H1 (cell line): ENCODE results near the gene DFFA. TPM values are rescaled to one million over a fixed set of nuclear protein-coding genes. Genes with fewer than 3 reads are reported as not detected.

Experiments
- CTCF ChIA-PET: fragments of 300-600 bp; sonication (Branson Sonifier 250); formaldehyde crosslinking; loops from one replicate; lab custom pipeline; 2021; ENCODE audit not compliant: partially characterized antibody; lab: Charles Lee
- POLR2A ChIA-PET: fragments of 300-600 bp; sonication (Branson Sonifier 250); formaldehyde crosslinking; loops from one replicate; lab custom pipeline; 2021; ENCODE audit warnings: inconsistent platforms; ENCODE audit not compliant: partially characterized antibody; lab: Charles Lee
- DNase-seq, 2 experiments: peaks; one replicate each; pipeline versions ENCODE4 v3.0.0 to v3.0.0-alpha.2; 2010 to 2022; ENCODE audit warnings: low spot score in 2 of 2, low read depth in 1 of 2, mixed read lengths in 1 of 2
- FAIRE-seq: peaks from 2 replicates; lab custom pipeline; 2011; peaks lifted over from hg19 to GRCh38; lab: Jason Lieb, UNC
- H2AFZ ChIP-seq: 2 replicates; pipeline ENCODE4 v1.8.1; 2012; ENCODE audit warnings: low read length, inconsistent platforms
- H2AK5ac ChIP-seq: 2 replicates; pipeline ENCODE4 v1.6.1; 2013; ENCODE audit warnings: low read depth, low read length
- H2BK120ac ChIP-seq: replicated peaks from 2 replicates; pipeline ENCODE3; 2013; ENCODE audit warnings: low read depth, low read length, inconsistent platforms
- H2BK12ac ChIP-seq: 2 replicates; pipeline ENCODE4 v1.6.1; 2013; ENCODE audit warnings: low read depth, low read length
- H2BK15ac ChIP-seq: 2 replicates; pipeline ENCODE4 v1.6.1; 2013; ENCODE audit warnings: low read length
- H2BK20ac ChIP-seq: 2 replicates; pipeline ENCODE4 v1.6.1; 2013; ENCODE audit warnings: low read length
- H2BK5ac ChIP-seq: 2 replicates; pipeline ENCODE4 v1.6.1; 2013; ENCODE audit warnings: low read depth, low read length
- H3K14ac ChIP-seq: 2 replicates; pipeline ENCODE4 v1.6.1; 2013; ENCODE audit warnings: inconsistent platforms; ENCODE audit not compliant: insufficient read length
- H3K18ac ChIP-seq: 2 replicates; pipeline ENCODE4 v1.6.1; 2013; ENCODE audit warnings: low read length; ENCODE audit errors: extremely low read depth
- H3K23ac ChIP-seq: 2 replicates; pipeline ENCODE4 v1.6.1; 2013; ENCODE audit warnings: inconsistent platforms; ENCODE audit not compliant: insufficient read length
- H3K23me2 ChIP-seq: 2 replicates; pipeline ENCODE4 v1.6.1; 2013; ENCODE audit warnings: low read depth, low read length
- H3K27ac ChIP-seq: 2 replicates; pipeline ENCODE4 v1.6.1; 2011; ENCODE audit warnings: low read depth, low read length, inconsistent platforms
- H3K27me3 ChIP-seq, 4 experiments: replicated peaks in 1 of 4; 1 replicate in 1 of 4; 2 replicates in 3 of 4; pipeline versions ENCODE4 v1.6.1 to v1.8.1; 2011 to 2013; ENCODE audit warnings: low read length in 3 of 4, mild to moderate bottlenecking in 3 of 4, inconsistent platforms in 2 of 4, mixed read lengths in 2 of 4, moderate library complexity in 1 of 4; ENCODE audit not compliant: control insufficient read depth in 3 of 4, insufficient read depth in 3 of 4; ENCODE audit errors: extremely low read depth in 1 of 4
- H3K36me3 ChIP-seq, 4 experiments: 2 replicates each; pipeline versions ENCODE4 v1.6.1 to v1.8.1; 2011 to 2013; ENCODE audit warnings: mild to moderate bottlenecking in 4 of 4, low read length in 3 of 4, moderate library complexity in 2 of 4, control low read depth in 1 of 4, inconsistent platforms in 1 of 4; ENCODE audit not compliant: insufficient read depth in 4 of 4, control insufficient read depth in 2 of 4
- H3K4ac ChIP-seq: replicated peaks from 2 replicates; pipeline ENCODE3; 2013; ENCODE audit warnings: low read length, low read depth, mixed read lengths, inconsistent platforms; ENCODE audit not compliant: insufficient read length
- H3K4me1 ChIP-seq, 4 experiments: replicated peaks in 1 of 4; 1 replicate in 1 of 4; 2 replicates in 3 of 4; pipeline versions ENCODE4 v1.6.1 to v1.8.1; 2011 to 2013; ENCODE audit warnings: low read length in 3 of 4, inconsistent platforms in 2 of 4, mixed read lengths in 1 of 4; ENCODE audit not compliant: insufficient read depth in 4 of 4, control insufficient read depth in 3 of 4
- H3K4me2 ChIP-seq, 2 experiments: 2 replicates each; pipeline versions ENCODE4 v1.6.1 to v1.8.1; 2011 to 2013; ENCODE audit warnings: low read depth in 2 of 2, low read length in 2 of 2, control low read depth in 1 of 2, inconsistent platforms in 1 of 2, mild to moderate bottlenecking in 1 of 2; ENCODE audit not compliant: insufficient read depth in 1 of 2
- H3K4me3 ChIP-seq, 4 experiments: fragments of 200-600, 300-600 bp in 1 of 4; sonication (generic), shearing (Covaris generic), sonication (Bioruptor Twin) in 1 of 4; 2 replicates each; pipeline versions ENCODE4 v1.5.1 to v1.8.1; 2011 to 2016; ENCODE audit warnings: low read length in 4 of 4, low read depth in 3 of 4, control low read depth in 2 of 4, inconsistent platforms in 2 of 4, mild to moderate bottlenecking in 2 of 4, mixed read lengths in 1 of 4, moderate library complexity in 1 of 4; ENCODE audit not compliant: insufficient read depth in 2 of 4; ENCODE audit errors: extremely low read depth in 1 of 4
- H3K56ac ChIP-seq: replicated peaks from 2 replicates; pipeline ENCODE3; 2013; ENCODE audit warnings: low read depth, mild to moderate bottlenecking, mixed read lengths, low read length, inconsistent platforms; ENCODE audit not compliant: insufficient read length
- H3K79me1 ChIP-seq: 2 replicates; pipeline ENCODE4 v1.6.1; 2013; ENCODE audit warnings: low read depth, low read length, control low read depth
- H3K79me2 ChIP-seq, 2 experiments: 2 replicates each; pipeline versions ENCODE4 v1.6.1 to v1.8.1; 2012 to 2013; ENCODE audit warnings: low read length in 2 of 2, mild to moderate bottlenecking in 2 of 2, inconsistent platforms in 1 of 2; ENCODE audit not compliant: insufficient read depth in 2 of 2, control insufficient read depth in 1 of 2
- H3K9ac ChIP-seq, 4 experiments: replicated peaks in 1 of 4; 1 replicate in 1 of 4; 2 replicates in 3 of 4; pipeline versions ENCODE4 v1.6.1 to v1.8.1; 2011 to 2013; ENCODE audit warnings: low read depth in 3 of 4, low read length in 3 of 4, control low read depth in 2 of 4, mild to moderate bottlenecking in 2 of 4, moderate library complexity in 2 of 4, inconsistent platforms in 1 of 4; ENCODE audit errors: extremely low read depth in 1 of 4
- H3K9me3 ChIP-seq, 2 experiments: 2 replicates each; pipeline versions ENCODE4 v1.6.1 to v1.8.1; 2012 to 2013; ENCODE audit warnings: mild to moderate bottlenecking in 2 of 2, moderate library complexity in 2 of 2, control low read depth in 1 of 2, inconsistent platforms in 1 of 2, low read depth in 1 of 2, low read length in 1 of 2, mixed read lengths in 1 of 2; ENCODE audit not compliant: insufficient read depth in 2 of 2
- H4K20me1 ChIP-seq, 2 experiments: replicated peaks in 1 of 2; 2 replicates each; pipeline versions ENCODE3 to v1.8.1; 2011 to 2013; ENCODE audit warnings: inconsistent platforms in 2 of 2, low read length in 2 of 2, mild to moderate bottlenecking in 1 of 2; ENCODE audit not compliant: insufficient read depth in 2 of 2, control insufficient read depth in 1 of 2
- H4K5ac ChIP-seq: 2 replicates; pipeline ENCODE4 v1.6.1; 2013; ENCODE audit warnings: low read length, low read depth, mixed read lengths, inconsistent platforms; ENCODE audit not compliant: insufficient read length
- H4K8ac ChIP-seq: 2 replicates; pipeline ENCODE4 v1.8.0; 2013; ENCODE audit warnings: mild to moderate bottlenecking, moderate library complexity, low read length, inconsistent platforms; ENCODE audit not compliant: insufficient read depth; ENCODE audit errors: extremely low read depth
- H4K91ac ChIP-seq: replicated peaks from 2 replicates; pipeline ENCODE3; 2013; ENCODE audit warnings: low read length, mixed read lengths, inconsistent platforms; ENCODE audit not compliant: insufficient read length
- BACH1 ChIP-seq: IDR thresholded peaks from 2 replicates; pipeline ENCODE4 v1.6.1; 2012; ENCODE audit warnings: low read length, improper control_type of control experiment
- CREB1 ChIP-seq: IDR thresholded peaks from 2 replicates; pipeline ENCODE4 v1.6.1; 2012; ENCODE audit warnings: inconsistent platforms
- EP300 ChIP-seq, 2 experiments: IDR thresholded peaks; 1 replicate in 1 of 2; 2 replicates in 1 of 2; pipeline ENCODE4 v1.6.1; 2011 to 2012; ENCODE audit warnings: low read depth in 2 of 2, low read length in 2 of 2, mild to moderate bottlenecking in 2 of 2, borderline replicate concordance in 1 of 2, inconsistent platforms in 1 of 2, moderate library complexity in 1 of 2
- HDAC6 ChIP-seq: IDR thresholded peaks from one replicate; pipeline ENCODE4 v1.7.1; 2012; ENCODE audit warnings: low read depth, mild to moderate bottlenecking, inconsistent platforms, low read length, moderate library complexity
- KDM4A ChIP-seq: IDR thresholded peaks from one replicate; pipeline ENCODE4 v1.7.1; 2012; ENCODE audit warnings: low read depth, mild to moderate bottlenecking, moderate library complexity, low read length, inconsistent platforms; ENCODE audit not compliant: severe bottlenecking
- NANOG ChIP-seq: IDR thresholded peaks from 2 replicates; pipeline ENCODE4 v1.6.1; 2011; ENCODE audit warnings: low read length, low read depth, mild to moderate bottlenecking, inconsistent platforms; ENCODE audit not compliant: insufficient read depth, poor library complexity, severe bottlenecking
- SAP30 ChIP-seq: fragments of 300-600 bp; sonication (generic); IDR thresholded peaks from 2 replicates; pipeline ENCODE4 v1.7.1; 2012; ENCODE audit warnings: low read length, moderate library complexity, mild to moderate bottlenecking, inconsistent platforms; ENCODE audit not compliant: insufficient read depth, insufficient replicate concordance
- SIN3A ChIP-seq, 2 experiments: IDR thresholded peaks in 1 of 2; conservative IDR thresholded peaks in 1 of 2; 2 replicates each; pipeline ENCODE4 v1.6.1; 2011 to 2012; ENCODE audit warnings: low read length in 2 of 2, improper control_type of control experiment in 1 of 2, low read depth in 1 of 2, mild to moderate bottlenecking in 1 of 2
- SP1 ChIP-seq: IDR thresholded peaks from 2 replicates; pipeline ENCODE4 v1.6.1; 2011; ENCODE audit warnings: low read depth, low read length
- WGBS, 2 experiments: shearing (Covaris generic) in 1 of 2; methylation state at CpG; one replicate each; pipeline versions ENCODE4 v1.1.6 to v1.1.7; 2013 to 2015; ENCODE audit warnings: low lambda C conversion rate in 2 of 2, mixed read lengths in 2 of 2, inconsistent platforms in 1 of 2, low coverage in 1 of 2, missing lambda C conversion rate in 1 of 2; ENCODE audit not compliant: insufficient replicate concordance in 2 of 2, insufficient coverage in 1 of 2, insufficient read length in 1 of 2; ENCODE audit errors: extremely low coverage in 1 of 2, missing lambda C conversion rate in 1 of 2; 5-methylcytosine and 5-hydroxymethylcytosine counted together
- polyA plus RNA-seq, 7 experiments: library from polyadenylated mRNA; depleted of rRNA in 3 of 7; stranded (reverse) in 5 of 7; unstranded in 2 of 7; fragments of >200 nt in 5 of 7; fragments of 200-250 nt in 2 of 7; gene quantifications; 1 replicate in 5 of 7; 2 replicates in 1 of 7; 4 replicates in 1 of 7; pipeline versions ENCODE4 v1.2.1 to v1.2.3, GENCODE V29; 2011 to 2013; ENCODE audit warnings: missing spikeins in 2 of 7, mixed read lengths in 2 of 7
- total RNA-seq: library from RNA; stranded (reverse); fragmentation: NEBNext Ultra II Directional; extraction: Animal tissue kit (Norgen Biotek cat#: 25700); gene quantifications from 2 replicates; pipeline ENCODE4 v1.2.1, GENCODE V29; 2021

DFFA gene
- total and polyA plus RNA-seq, 2 of the 8 experiments (the other 6 are each of a cell fraction or from before 2014, with no cell fraction given), result 34.3 to 79.9 TPM

DNA sequence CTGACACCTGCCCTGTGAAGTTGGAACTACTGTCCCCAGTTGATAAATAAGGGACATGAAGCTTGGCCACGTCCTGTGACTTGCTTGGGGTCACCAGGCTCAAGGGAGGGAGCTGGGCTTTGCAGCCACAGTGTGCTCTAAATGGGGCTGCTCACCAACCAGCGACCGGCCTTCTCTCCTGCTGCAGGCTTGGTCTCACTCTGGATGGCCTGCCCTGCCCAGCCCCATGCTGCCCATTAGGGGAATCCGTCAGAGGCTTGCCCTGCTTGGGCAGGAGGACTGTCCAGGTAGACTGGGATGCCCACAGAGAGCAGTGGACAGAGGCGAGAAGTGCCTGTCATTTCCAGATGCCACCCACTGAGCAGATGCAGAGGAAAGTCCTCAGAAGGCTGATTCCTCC, 43.3 kb downstream of the DFFA start:
- Histone ChIP-seq H4K20me1 (no peaks in the 10 kb centered on the region), H3K27ac (no peak overlapping the region), H2AK5ac (no peak overlapping the region), H3K18ac (no peak overlapping the region), H4K8ac (no peak overlapping the region), H3K56ac (no peak overlapping the region), H2BK120ac (no peak overlapping the region), H2BK5ac (no peak overlapping the region), H3K27me3 (no peaks in the 10 kb centered on the region), H3K36me3 (no peaks in the 10 kb centered on the region), H3K4ac (no peak overlapping the region), H4K5ac (no peak overlapping the region), H3K23ac (no peak overlapping the region), H3K4me2 (no peak overlapping the region; a peak in 1 of 4 replicates), H3K4me3 (no peak overlapping the region), H4K91ac (no peak overlapping the region), H3K4me1 (peaks cover 0 to 5% (median under 1%) of the 10 kb centered on the region in 4 experiments; a peak in 4 of 7 replicates), H2BK12ac (no peak overlapping the region), H3K9ac (no peak overlapping the region; a peak in 1 of 7 replicates), H3K9me3 (no peaks in the 10 kb centered on the region), H3K14ac (no peak overlapping the region), H2BK15ac (no peak overlapping the region), H3K23me2 (peaks cover 9% of the 10 kb centered on the region), H3K79me2 (no peaks in the 10 kb centered on the region), H3K79me1 (no peaks in the 10 kb centered on the region), H2AFZ (no peak overlapping the region), H2BK20ac (no peak overlapping the region)
- 78% methylated on average over 5 of the region's 5 CpGs; no CpG with 5 or more reads in 1 of the 2 experiments for whole genome bisulfite sequencing, 2 experiments
- FAIRE-seq, result no peak
- DNase-seq, result no peak
- ChIA-PET CTCF (interaction anchor here (0.8 to 10.9 kb wide), 16 partner anchors 8 to 801 kb away, joined by 3 to 132 read pairs (median 4); partner anchors contain the start of genes CORT and PGD), POLR2A (interaction anchor here (1.0 to 3.7 kb wide), 6 partner anchors 8 to 29 kb away, joined by 3 to 23 read pairs (median 10); partner anchors contain the start of gene PGD)
- TF ChIP-seq KDM4A, result no peak
- TF ChIP-seq SIN3A (conservative IDR thresholded peaks at IDR 0.05 in 1 of 2, IDR thresholded peaks at IDR 0.05 in 1 of 2; ENCODE audit: low read depth in 1 of 2, low read length in 2 of 2), result no peak
- no peak for TF ChIP-seq CREB1
- no peak for TF ChIP-seq NANOG
- TF ChIP-seq EP300 (IDR thresholded peaks at IDR 0.05; ENCODE audit: borderline replicate concordance in 1 of 2, low read depth in 2 of 2, low read length in 2 of 2), result no peak
- no peak for TF ChIP-seq SP1
- TF ChIP-seq SAP30, result no peak
- TF ChIP-seq HDAC6, result no peak
- TF ChIP-seq BACH1, result no peak
